OCI-M1 (cell line): ENCODE results near the gene POLR2F.

Experiments
- DNase-seq: peaks from one replicate; lab custom pipeline; 2025; lab: John Stamatoyannopoulos, UW

POLR2F gene

DNA sequence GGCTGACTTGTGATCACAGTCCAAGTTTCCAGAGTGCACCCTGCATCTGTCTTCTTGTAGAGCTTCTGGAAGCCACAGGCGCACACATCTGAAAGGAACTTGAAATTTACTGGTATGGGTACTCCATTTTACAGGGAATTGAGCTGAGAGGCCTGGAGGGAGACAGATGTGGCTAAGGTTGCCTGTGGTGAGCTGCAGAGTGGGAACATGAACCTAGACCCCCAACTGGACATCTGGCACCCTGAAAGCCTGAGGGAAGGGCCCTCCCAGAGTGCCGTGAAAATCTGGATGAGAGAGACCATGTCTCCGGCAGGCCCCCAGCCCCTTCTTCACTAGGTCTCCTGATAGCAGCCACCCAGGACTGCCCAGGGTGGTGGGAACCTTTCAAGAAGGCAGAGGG is 53.4 kb downstream of the POLR2F start:
- DNase-seq = no peak

DNA sequence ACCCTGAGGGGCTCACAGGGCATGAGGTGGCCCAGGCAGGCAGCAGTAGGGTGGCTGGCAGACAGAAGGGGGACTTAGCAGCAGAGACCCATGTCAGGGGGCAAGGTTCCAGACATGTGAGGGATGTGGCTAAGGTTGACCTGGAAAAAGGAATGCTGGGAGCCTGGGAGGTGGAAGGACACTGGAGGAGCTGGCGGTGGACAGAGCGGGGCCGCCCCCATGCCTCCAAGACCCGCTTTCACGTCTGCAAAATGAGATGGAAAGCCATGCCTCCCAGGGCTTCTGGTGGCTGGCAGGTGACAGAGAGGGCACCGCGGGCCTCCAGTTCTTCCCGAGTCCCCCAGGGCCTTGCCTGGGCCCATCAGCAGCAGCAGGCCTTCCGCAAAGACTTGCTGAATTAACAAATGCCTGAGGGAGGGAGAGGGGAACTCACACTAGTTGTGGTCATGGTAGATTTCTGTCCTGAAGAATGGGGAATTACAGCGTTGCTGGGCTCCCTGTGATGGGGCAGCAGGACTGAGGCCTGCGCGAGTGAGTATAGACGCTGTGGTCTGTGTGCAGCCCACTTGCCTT is 53.9 kb downstream of the POLR2F start:
- no peak for DNase-seq

DNA sequence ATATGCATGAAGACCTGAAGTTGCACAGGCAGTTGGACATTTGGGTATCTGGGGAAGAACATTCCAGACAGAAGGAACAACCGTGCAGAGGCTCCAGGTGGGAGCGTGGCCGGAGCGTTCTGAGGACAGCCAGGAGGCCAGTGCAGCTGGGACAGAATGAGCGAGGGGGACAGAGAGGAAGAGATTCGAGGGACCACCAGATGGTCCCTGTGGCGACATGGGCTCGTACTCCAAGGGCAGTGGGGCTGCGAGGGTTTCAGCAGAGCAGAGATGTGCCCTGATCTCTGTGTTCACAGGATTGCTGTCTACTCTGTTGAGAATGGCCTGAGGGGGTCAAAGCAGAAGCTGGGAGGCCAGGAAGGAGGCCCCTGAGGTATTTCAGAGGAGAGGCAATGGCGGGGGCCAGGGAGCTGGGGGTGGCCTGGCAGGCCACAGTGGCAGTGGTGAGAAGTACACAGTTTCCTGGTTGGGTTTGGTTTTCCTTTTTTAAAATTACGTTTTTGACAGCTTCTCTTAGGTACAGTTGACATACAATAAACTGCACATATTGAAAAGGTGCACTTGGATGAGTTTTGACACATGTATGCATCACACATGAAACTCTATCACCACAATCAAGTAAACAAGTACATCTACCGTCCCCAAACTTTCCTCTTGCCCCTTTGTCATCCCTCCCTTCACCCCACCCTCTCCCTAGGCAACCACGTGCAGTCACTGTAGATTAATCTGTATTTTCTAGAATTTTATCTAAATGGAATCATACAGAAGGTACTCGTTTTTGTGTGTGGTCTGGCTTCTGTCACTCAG is 55.7 kb downstream of the POLR2F start:
- no peak for DNase-seq

- no peak for DNase-seq
Measured at GRCh38 chr22:38012604-38013072, 59.1 kb downstream of the POLR2F start.

DNA sequence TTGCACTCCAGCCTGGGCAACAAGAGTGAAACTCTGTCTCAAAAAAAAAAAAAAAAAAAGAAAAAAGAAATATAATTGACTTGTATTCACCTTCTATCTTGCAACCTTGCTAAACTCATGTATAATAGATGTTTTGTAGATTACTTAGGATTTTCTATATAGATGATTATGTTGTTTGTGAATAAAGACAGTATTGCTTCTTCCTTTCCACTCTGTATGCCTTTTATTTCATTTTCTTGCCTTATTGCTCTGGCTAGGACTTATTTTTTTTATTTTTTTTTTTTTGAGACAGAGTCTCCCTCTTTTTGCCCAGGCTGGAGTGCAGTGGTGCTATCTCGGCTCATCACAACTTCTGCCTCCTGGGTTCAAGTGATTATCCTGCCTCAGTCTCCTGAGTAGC is 60.6 kb downstream of the POLR2F start:
- DNase-seq = no peak

- no peak for DNase-seq
Measured at GRCh38 chr22:38016182-38017151, 63.0 kb downstream of the POLR2F start.

- peak; percentile 30 for DNase-seq
Measured at GRCh38 chr22:38017272-38017920, 63.9 kb downstream of the POLR2F start.

DNA sequence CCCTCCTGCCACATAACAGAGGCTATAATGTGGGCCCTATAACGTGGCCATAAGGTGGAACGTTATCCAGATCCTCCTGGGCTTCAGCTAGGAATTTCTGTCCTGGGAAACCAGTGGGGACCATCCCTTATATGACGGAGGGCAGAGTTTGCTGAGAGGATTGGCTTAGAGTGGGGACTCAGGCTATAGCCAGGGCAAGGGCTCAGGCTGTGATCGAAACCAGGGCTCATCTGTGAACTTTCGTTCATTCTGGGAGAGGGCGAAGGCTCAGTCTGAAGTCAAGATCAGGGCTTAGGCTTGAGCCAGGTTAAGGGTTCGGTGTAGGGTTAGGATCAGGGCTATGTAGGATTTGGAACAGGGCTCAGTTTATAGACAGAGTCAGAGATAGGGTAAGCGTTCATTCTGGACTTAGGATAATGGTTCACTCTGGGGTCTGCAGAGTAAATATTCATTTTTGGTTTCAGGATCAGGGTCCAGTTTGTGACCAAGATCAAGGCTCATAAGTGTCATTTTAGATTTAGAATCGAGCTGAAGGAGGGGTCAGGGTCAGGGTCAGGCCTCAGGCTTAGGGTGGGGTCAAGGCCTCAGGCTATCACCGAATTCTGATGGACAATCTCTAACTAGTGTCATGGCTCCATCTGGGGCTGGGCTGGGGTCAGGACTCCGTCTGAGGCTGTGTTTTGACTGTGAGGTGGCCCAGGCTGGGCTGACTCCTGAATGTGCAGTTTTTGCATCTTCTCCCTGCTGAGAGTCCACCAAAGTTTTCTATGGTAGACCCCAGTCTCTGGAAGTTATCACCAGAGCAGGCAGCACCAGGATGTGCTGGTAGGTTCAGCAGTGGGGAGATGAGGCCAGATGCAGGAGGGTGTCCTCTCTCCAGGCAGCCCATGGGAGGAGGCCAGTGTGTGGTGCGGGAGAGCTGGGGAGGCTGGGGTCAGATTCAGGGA is 64.7 kb downstream of the POLR2F start:
- no peak for DNase-seq
